Adipocyte (in vitro differentiated cells): ENCODE results near the gene SMCP.

Experiments used
- DNase-seq: peaks from one replicate; pipeline ENCODE4 v3.0.0-alpha.2; 2015; ENCODE audit warnings: low read depth
- H3K27me3 ChIP-seq: replicated peaks from 2 replicates; pipeline ENCODE4 v1.7.0; 2013; ENCODE audit warnings: mild to moderate bottlenecking, low read length, moderate library complexity; ENCODE audit not compliant: control insufficient read depth, insufficient read depth
- H3K36me3 ChIP-seq: 2 replicates; pipeline ENCODE4 v1.7.0; 2013; ENCODE audit warnings: low read length, mild to moderate bottlenecking, moderate library complexity; ENCODE audit not compliant: control insufficient read depth, insufficient read depth, severe bottlenecking
- H3K4me1 ChIP-seq: 2 replicates; pipeline ENCODE4 v1.7.0; 2013; ENCODE audit warnings: mild to moderate bottlenecking, low read length, moderate library complexity; ENCODE audit not compliant: control insufficient read depth, insufficient read depth
- H3K4me3 ChIP-seq: 2 replicates; pipeline ENCODE4 v1.7.0; 2013; ENCODE audit warnings: mild to moderate bottlenecking, low read length, moderate library complexity
- H3K9ac ChIP-seq: 2 replicates; pipeline ENCODE4 v1.7.0; 2013; ENCODE audit warnings: mild to moderate bottlenecking, low read length, moderate library complexity
- H3K9me3 ChIP-seq: 2 replicates; pipeline ENCODE4 v1.7.0; 2013; ENCODE audit warnings: mild to moderate bottlenecking, low read length, moderate library complexity; ENCODE audit not compliant: control insufficient read depth

The SMCP gene, protein sequence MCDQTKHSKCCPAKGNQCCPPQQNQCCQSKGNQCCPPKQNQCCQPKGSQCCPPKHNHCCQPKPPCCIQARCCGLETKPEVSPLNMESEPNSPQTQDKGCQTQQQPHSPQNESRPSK

DNA sequence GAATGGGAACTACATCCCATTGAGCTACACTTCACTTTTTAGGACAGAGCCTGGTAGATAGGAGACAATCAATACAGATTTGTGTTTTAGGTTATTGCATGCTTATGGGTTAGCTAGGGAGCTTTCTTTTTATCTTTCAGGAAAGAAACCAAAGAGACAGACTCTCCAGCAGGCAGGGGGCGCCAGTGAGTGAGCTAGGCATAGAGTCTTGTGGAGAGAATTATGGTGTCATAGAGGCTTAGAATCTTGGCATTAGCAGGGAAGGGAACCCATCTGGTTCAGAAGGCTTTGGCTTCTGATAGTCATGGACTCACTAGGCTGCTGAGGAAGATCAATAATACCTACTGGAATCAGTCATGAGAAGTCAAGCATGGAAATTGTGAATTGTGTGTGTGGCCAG lies at the start of gene SMCP:
SMCP (plus strand) TSS at position 281 of the 400 bp plus-strand sequence. CDS start 6,101 bp downstream, outside the sequence.
- Histone ChIP-seq H3K4me1 (no peaks in the 10 kb centered on the region), H3K9ac (no peak within 1 kb of the TSS), H3K9me3 (no peaks in the 10 kb centered on the region), H3K36me3 (no peaks in the 10 kb centered on the region), H3K4me3 (no peak within 1 kb of the TSS), H3K27me3 (no peaks in the 10 kb centered on the region)
- DNase-seq, result no peak

GRCh38 chr1:152836870-152837269 lies 41.3 kb upstream of the SMCP start:
- no peak overlapping the region for H3K9ac ChIP-seq
- no peaks in the 10 kb centered on the region for H3K27me3 ChIP-seq
- peaks cover 8% of the 10 kb centered on the region for H3K4me1 ChIP-seq
- H3K4me3 ChIP-seq, result no peak overlapping the region
- no peaks in the 10 kb centered on the region for H3K36me3 ChIP-seq
- H3K9me3 ChIP-seq, result no peaks in the 10 kb centered on the region
- DNase-seq, result no peak

GRCh38 chr1:152842556-152842955 lies 35.6 kb upstream of the SMCP start, which contains the start of gene LCE6A:
Gene LCE6A (plus strand): TSS chr1:152842856. CDS start chr1:152843521, 665 bp downstream.
- no peak within 1 kb of the TSS for H3K9ac ChIP-seq
- no peaks in the 10 kb centered on the region for H3K27me3 ChIP-seq
- H3K4me3 ChIP-seq, result no peak within 1 kb of the TSS
- no peaks in the 10 kb centered on the region for H3K4me1 ChIP-seq
- no peaks in the 10 kb centered on the region for H3K9me3 ChIP-seq
- no peaks in the 10 kb centered on the region for H3K36me3 ChIP-seq
- DNase-seq, result no peak

- no peak overlapping the region for H3K9ac ChIP-seq
- no peak for DNase-seq
- no peaks in the 10 kb centered on the region for H3K36me3 ChIP-seq
- no peaks in the 10 kb centered on the region for H3K9me3 ChIP-seq
- no peaks in the 10 kb centered on the region for H3K27me3 ChIP-seq
- no peak overlapping the region for H3K4me3 ChIP-seq
- H3K4me1 ChIP-seq, result no peaks in the 10 kb centered on the region
These were observed 22.5 kb upstream of the SMCP start for GRCh38 chr1:152855661-152856060.

GRCh38 chr1:152858062-152858461 lies 20.1 kb upstream of the SMCP start:
- peaks cover 9% of the 10 kb centered on the region for H3K4me1 ChIP-seq
- H3K36me3 ChIP-seq, result no peaks in the 10 kb centered on the region
- no peaks in the 10 kb centered on the region for H3K9me3 ChIP-seq
- no peak overlapping the region for H3K4me3 ChIP-seq
- no peak overlapping the region for H3K9ac ChIP-seq
- no peak for DNase-seq
- H3K27me3 ChIP-seq, result no peaks in the 10 kb centered on the region

GRCh38 chr1:152859696-152860095 lies 18.4 kb upstream of the SMCP start, which contains the start of gene LCE7A:
Gene LCE7A (plus strand): TSS chr1:152859996. CDS start chr1:152860698, 702 bp downstream.
- H3K9ac ChIP-seq, result no peak within 1 kb of the TSS
- no peaks in the 10 kb centered on the region for H3K27me3 ChIP-seq
- no peaks in the 10 kb centered on the region for H3K36me3 ChIP-seq
- DNase-seq, result no peak
- peaks cover 9% of the 10 kb centered on the region for H3K4me1 ChIP-seq
- no peak within 1 kb of the TSS for H3K4me3 ChIP-seq
- no peaks in the 10 kb centered on the region for H3K9me3 ChIP-seq

GRCh38 chr1:152860129-152860528 lies 18.0 kb upstream of the SMCP start:
- no peaks in the 10 kb centered on the region for H3K9me3 ChIP-seq
- H3K4me1 ChIP-seq, result peaks cover 12% of the 10 kb centered on the region
- no peak overlapping the region for H3K4me3 ChIP-seq
- H3K27me3 ChIP-seq, result no peaks in the 10 kb centered on the region
- H3K9ac ChIP-seq, result no peak overlapping the region
- H3K36me3 ChIP-seq, result no peaks in the 10 kb centered on the region
- no peak for DNase-seq

DNA sequence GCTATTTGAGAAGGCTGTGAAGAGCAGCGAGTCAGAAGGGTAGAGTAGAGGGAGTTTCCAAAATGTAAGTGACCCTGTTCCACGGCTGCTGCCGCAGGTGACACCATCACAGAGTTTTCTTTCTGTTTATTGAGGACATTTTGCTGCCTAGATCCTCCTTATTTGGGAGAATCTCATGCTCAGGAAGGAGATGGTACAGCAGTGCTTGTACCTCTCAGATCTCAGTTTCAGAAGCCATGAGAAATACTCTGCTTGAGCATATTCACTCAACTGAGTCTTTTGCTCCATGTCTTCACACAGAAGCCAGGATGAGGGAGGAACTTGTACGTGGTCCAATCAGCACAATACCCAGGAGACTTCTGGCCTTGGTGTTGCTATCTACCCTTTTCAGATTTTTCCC lies 16.7 kb upstream of the SMCP start:
- H3K9me3 ChIP-seq, result no peaks in the 10 kb centered on the region
- H3K9ac ChIP-seq, result no peak overlapping the region
- no peaks in the 10 kb centered on the region for H3K27me3 ChIP-seq
- peaks cover 15% of the 10 kb centered on the region for H3K4me1 ChIP-seq
- DNase-seq, result no peak
- no peak overlapping the region for H3K4me3 ChIP-seq
- no peaks in the 10 kb centered on the region for H3K36me3 ChIP-seq

GRCh38 chr1:152864443-152864842 lies 13.7 kb upstream of the SMCP start:
- no peak for DNase-seq
- no peaks in the 10 kb centered on the region for H3K36me3 ChIP-seq
- H3K4me1 ChIP-seq, result peaks cover 15% of the 10 kb centered on the region
- H3K9me3 ChIP-seq, result no peaks in the 10 kb centered on the region
- no peak overlapping the region for H3K4me3 ChIP-seq
- no peaks in the 10 kb centered on the region for H3K27me3 ChIP-seq
- H3K9ac ChIP-seq, result no peak overlapping the region

DNA sequence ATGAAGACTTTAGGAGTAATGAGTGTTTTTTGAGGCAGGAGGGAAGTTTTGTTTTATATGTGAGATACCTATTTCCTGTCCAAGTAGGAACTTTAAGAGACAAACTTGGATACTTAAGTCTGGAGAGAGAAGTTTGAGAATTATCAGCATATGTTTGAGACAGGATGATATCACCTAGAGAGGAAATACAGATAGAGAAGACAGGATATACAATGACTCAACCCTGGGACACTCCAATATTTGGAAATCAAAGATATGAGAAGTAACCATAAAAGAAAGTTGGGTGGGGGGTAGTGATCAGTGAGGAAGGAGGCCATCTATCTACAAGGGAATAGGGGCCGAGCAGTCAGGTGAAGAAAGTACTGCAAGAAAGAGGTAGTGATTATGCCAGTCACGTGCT lies 11.8 kb upstream of the SMCP start:
- H3K9ac ChIP-seq, result no peak overlapping the region
- H3K4me3 ChIP-seq, result no peak overlapping the region
- H3K4me1 ChIP-seq, result peaks cover 12% of the 10 kb centered on the region
- DNase-seq, result no peak
- no peaks in the 10 kb centered on the region for H3K27me3 ChIP-seq
- H3K9me3 ChIP-seq, result no peaks in the 10 kb centered on the region
- H3K36me3 ChIP-seq, result no peaks in the 10 kb centered on the region

DNA sequence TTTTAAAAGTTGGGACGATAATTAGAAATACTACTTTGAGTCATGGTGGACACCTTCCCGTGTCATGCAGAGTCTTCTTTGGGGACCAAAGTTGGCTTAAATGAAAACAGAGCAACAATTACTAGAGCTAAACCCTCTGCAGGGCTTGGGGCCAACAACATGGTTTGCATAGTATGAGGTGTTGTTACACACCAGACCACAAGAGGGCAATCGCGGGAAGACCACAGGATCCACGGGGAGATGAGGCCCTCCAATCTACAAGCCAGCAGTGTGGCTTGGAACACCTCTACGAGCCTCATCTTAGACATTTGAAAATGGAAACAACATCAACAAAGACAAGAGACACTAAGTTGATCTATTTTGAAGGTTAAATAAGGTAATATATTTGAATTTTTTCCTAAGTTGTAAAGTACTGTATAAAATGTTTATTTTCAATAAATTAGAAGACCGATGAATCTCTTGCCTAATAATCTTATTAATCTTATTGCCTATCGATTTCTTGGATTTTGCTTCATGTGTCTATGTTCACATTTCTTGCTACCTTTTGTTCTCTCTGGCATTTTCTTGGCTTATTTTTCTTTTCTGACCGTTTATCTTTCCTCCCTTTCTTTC lies 8.2 kb upstream of the SMCP start:
- Histone ChIP-seq H3K9ac (no peak overlapping the region), H3K4me3 (no peak overlapping the region), H3K4me1 (peaks cover 5% of the 10 kb centered on the region), H3K36me3 (no peaks in the 10 kb centered on the region), H3K27me3 (no peaks in the 10 kb centered on the region), H3K9me3 (no peaks in the 10 kb centered on the region)
- DNase-seq, result peak; percentile 79
